NCI-H128 (cell line): ENCODE results near the gene ANKRD31.
"Not testable (repeated sequence)": the region's sequence is repeated elsewhere in the genome, so short reads cannot be mapped to it uniquely, and the experiment has no call there.

Experiments used
- DNase-seq: peaks from one replicate; lab custom pipeline; 2025; ENCODE audit not compliant: unreplicated experiment; lab: John Stamatoyannopoulos, UW

ANKRD31 gene

GRCh38 chr5:75148051-75148450 is 88.6 kb downstream of the ANKRD31 start:
- DNase-seq: no peak

- DNase-seq: no peak
These were observed 94.0 kb downstream of the ANKRD31 start for GRCh38 chr5:75142566-75143136.

- DNase-seq: no peak
These were observed 96.4 kb downstream of the ANKRD31 start for GRCh38 chr5:75140277-75140676.

GRCh38 chr5:75138689-75139088 is 98.0 kb downstream of the ANKRD31 start:
- no peak for DNase-seq

- DNase-seq: no peak
These were observed 105.8 kb downstream of the ANKRD31 start for GRCh38 chr5:75130818-75131349.

- no peak for DNase-seq
These were observed 119.8 kb downstream of the ANKRD31 start for GRCh38 chr5:75116856-75117255.

- not testable (repeated sequence) for DNase-seq
These were observed 122.4 kb downstream of the ANKRD31 start for GRCh38 chr5:75114311-75114710.

GRCh38 chr5:75113354-75114113 is 123.1 kb downstream of the ANKRD31 start:
- DNase-seq: no peak

GRCh38 chr5:75108931-75109596 is 127.6 kb downstream of the ANKRD31 start:
- DNase-seq: no peak

GRCh38 chr5:75108515-75108914 is 128.2 kb downstream of the ANKRD31 start:
- no peak for DNase-seq

GRCh38 chr5:75095956-75096355 is 140.7 kb downstream of the ANKRD31 start:
- DNase-seq: not testable (repeated sequence)

- DNase-seq: no peak
These were observed 145.1 kb downstream of the ANKRD31 start for GRCh38 chr5:75091597-75091996.

- DNase-seq: no peak
These were observed 147.0 kb downstream of the ANKRD31 start for GRCh38 chr5:75089662-75090061.

- no peak for DNase-seq
These were observed 147.5 kb downstream of the ANKRD31 start for GRCh38 chr5:75089137-75089536.

GRCh38 chr5:75088648-75089047 is 148.0 kb downstream of the ANKRD31 start:
- DNase-seq: no peak

- no peak for DNase-seq
These were observed 155.2 kb downstream of the ANKRD31 start for GRCh38 chr5:75081510-75081909.

- not testable (repeated sequence) for DNase-seq
These were observed 157.3 kb downstream of the ANKRD31 start for GRCh38 chr5:75079346-75079745.

- no peak for DNase-seq
These were observed 158.7 kb downstream of the ANKRD31 start for GRCh38 chr5:75078027-75078426.

- DNase-seq: no peak
These were observed 164.6 kb downstream of the ANKRD31 start for GRCh38 chr5:75072061-75072460.

GRCh38 chr5:75071100-75071499 is 165.6 kb downstream of the ANKRD31 start:
- no peak for DNase-seq

- DNase-seq: no peak
These were observed 169.2 kb downstream of the ANKRD31 start for GRCh38 chr5:75067434-75067833.
